IMR-90 (cell line): ENCODE data around the gene OLFML3. TPM values are rescaled to one million over a fixed set of nuclear protein-coding genes. Genes with fewer than 3 reads are reported as not detected.

Experiments
- ATAC-seq: fragments of 200-7000 bp; cut with Tn5 transposase; 2 replicates; pipeline ENCODE4 v1.9.1; 2020; ENCODE audit warnings: low read depth, mild to moderate bottlenecking, moderate library complexity
- BruUV-seq: library from RNA; stranded (reverse); fragments of 400-500 nt; replicated peaks from 2 replicates; lab custom pipeline; 2021; lab: Mats Ljungman, UMichigan
- CTCF ChIA-PET: fragments of 300-600 bp; formaldehyde crosslinking; extraction: SDS; loops from one replicate; lab custom pipeline; 2021; ENCODE audit warnings: antibody characterized with exemption; lab: Yijun Ruan, JAX
- POLR2A ChIA-PET: fragments of 300-600 bp; sonication (Branson Sonifier 250); formaldehyde crosslinking; loops from one replicate; lab custom pipeline; 2022; ENCODE audit warnings: antibody characterized with exemption; ENCODE audit not compliant: unreplicated experiment; lab: Charles Lee
- DNase-seq: peaks from one replicate; pipeline ENCODE4 v3.0.0; 2013
- H2AFZ ChIP-seq: replicated peaks from 2 replicates; pipeline ENCODE3; 2013; ENCODE audit warnings: low read length, mild to moderate bottlenecking; ENCODE audit not compliant: poor library complexity
- H2AK5ac ChIP-seq: 2 replicates; pipeline ENCODE4 v1.6.1; 2013; ENCODE audit warnings: low read depth, low read length, inconsistent platforms
- H2AK9ac ChIP-seq: replicated peaks from 2 replicates; pipeline ENCODE3; 2013; ENCODE audit warnings: mild to moderate bottlenecking, low read depth, low read length, moderate library complexity; ENCODE audit not compliant: poor library complexity
- H2BK120ac ChIP-seq: 2 replicates; pipeline ENCODE4 v1.6.1; 2013; ENCODE audit warnings: low read depth, low read length, inconsistent platforms
- H2BK15ac ChIP-seq: 3 replicates; pipeline ENCODE4 v1.6.1; 2013; ENCODE audit warnings: low read depth, low read length, inconsistent platforms
- H2BK20ac ChIP-seq: 2 replicates; pipeline ENCODE4 v1.6.1; 2013; ENCODE audit warnings: low read depth, mild to moderate bottlenecking, inconsistent platforms, low read length, moderate library complexity
- H2BK5ac ChIP-seq: 2 replicates; pipeline ENCODE4 v1.6.1; 2013; ENCODE audit warnings: mild to moderate bottlenecking, low read depth, low read length, inconsistent platforms; ENCODE audit not compliant: poor library complexity, severe bottlenecking
- H3K14ac ChIP-seq: replicated peaks from 2 replicates; pipeline ENCODE4 v1.6.1; 2013; ENCODE audit warnings: low read depth, low read length, inconsistent platforms
- H3K18ac ChIP-seq: 2 replicates; pipeline ENCODE4 v1.6.1; 2013; ENCODE audit warnings: low read depth, low read length, control low read depth
- H3K23ac ChIP-seq: 2 replicates; pipeline ENCODE4 v1.6.1; 2013; ENCODE audit warnings: low read depth, low read length, inconsistent platforms
- H3K27ac ChIP-seq: 2 replicates; pipeline ENCODE4 v1.5.1; 2013; ENCODE audit warnings: mild to moderate bottlenecking, control low read depth, low read length; ENCODE audit not compliant: insufficient read depth
- H3K27me3 ChIP-seq: 2 replicates; pipeline ENCODE4 v1.6.1; 2013; ENCODE audit warnings: low read length; ENCODE audit not compliant: control insufficient read depth, insufficient read depth
- H3K36me3 ChIP-seq: 2 replicates; pipeline ENCODE4 v1.6.1; 2013; ENCODE audit warnings: low read length, mixed read lengths; ENCODE audit not compliant: control insufficient read depth, insufficient read depth
- H3K4ac ChIP-seq: 2 replicates; pipeline ENCODE4 v1.6.1; 2013; ENCODE audit warnings: low read depth, low read length, inconsistent platforms
- H3K4me1 ChIP-seq: 2 replicates; pipeline ENCODE4 v1.6.1; 2013; ENCODE audit warnings: low read length, mixed read lengths; ENCODE audit not compliant: control insufficient read depth, insufficient read depth
- H3K4me2 ChIP-seq: 2 replicates; pipeline ENCODE4 v1.6.1; 2013; ENCODE audit warnings: low read depth, mild to moderate bottlenecking, control low read depth, low read length, moderate library complexity
- H3K4me3 ChIP-seq: 2 replicates; pipeline ENCODE4 v1.5.1; 2013; ENCODE audit warnings: low read depth, mild to moderate bottlenecking, control low read depth, low read length, moderate library complexity; ENCODE audit not compliant: insufficient read depth
- H3K56ac ChIP-seq: 2 replicates; pipeline ENCODE4 v1.6.1; 2013; ENCODE audit warnings: low read length, inconsistent platforms; ENCODE audit not compliant: insufficient read depth; ENCODE audit errors: extremely low read depth
- H3K79me1 ChIP-seq, 2 experiments: 2 replicates each; pipeline ENCODE4 v1.6.1; 2013; ENCODE audit warnings: low read length in 2 of 2, inconsistent platforms in 1 of 2, low read depth in 1 of 2
- H3K9ac ChIP-seq: 2 replicates; pipeline ENCODE4 v1.6.1; 2013; ENCODE audit warnings: low read depth, low read length, control low read depth
- H3K9me1 ChIP-seq: 2 replicates; pipeline ENCODE4 v1.6.1; 2013; ENCODE audit warnings: low read length, inconsistent platforms; ENCODE audit not compliant: insufficient read depth
- H3K9me3 ChIP-seq: 2 replicates; pipeline ENCODE4 v1.6.1; 2013; ENCODE audit warnings: low read length; ENCODE audit not compliant: control insufficient read depth, insufficient read depth
- H4K20me1 ChIP-seq: 2 replicates; pipeline ENCODE4 v1.6.1; 2013; ENCODE audit warnings: low read length, inconsistent platforms; ENCODE audit not compliant: insufficient read depth
- H4K5ac ChIP-seq: 2 replicates; pipeline ENCODE4 v1.6.1; 2013; ENCODE audit warnings: mild to moderate bottlenecking, low read depth, low read length, control low read depth
- H4K8ac ChIP-seq, 2 experiments: 2 replicates each; pipeline ENCODE4 v1.6.1; 2013; ENCODE audit warnings: low read depth in 2 of 2, low read length in 2 of 2, control low read depth in 1 of 2, inconsistent platforms in 1 of 2
- H4K91ac ChIP-seq: 2 replicates; pipeline ENCODE4 v1.6.1; 2013; ENCODE audit warnings: low read depth, low read length, inconsistent platforms; ENCODE audit not compliant: insufficient read depth
- CEBPB ChIP-seq: IDR thresholded peaks from 2 replicates; pipeline ENCODE4 v1.6.1; 2012; ENCODE audit warnings: low read depth, low read length, improper control_type of control experiment
- FOS ChIP-seq: fragments of 150-350 bp; IDR thresholded peaks from 2 replicates; pipeline ENCODE4 v1.6.1; 2016; ENCODE audit warnings: low read depth, low read length
- RAD21 ChIP-seq: IDR thresholded peaks from 2 replicates; pipeline ENCODE4 v1.6.1; 2012; ENCODE audit warnings: low read length, improper control_type of control experiment
- RCOR1 ChIP-seq: IDR thresholded peaks from 2 replicates; pipeline ENCODE4 v1.6.1; 2012; ENCODE audit warnings: mild to moderate bottlenecking, low read length, improper control_type of control experiment; ENCODE audit not compliant: insufficient replicate concordance
- WGBS, 2 experiments: methylation state at CpG; one replicate each; pipeline versions ENCODE4 v1.1.5 to v1.1.7; 2013; ENCODE audit warnings: missing lambda C conversion rate in 2 of 2; ENCODE audit not compliant: insufficient read length in 1 of 2; ENCODE audit errors: extremely low coverage in 2 of 2; 5-methylcytosine and 5-hydroxymethylcytosine counted together
- dilution Hi-C: fragments of 300-500 bp; cut with HindIII; formaldehyde crosslinking; loops from one replicate; pipeline ENCODE4 v1.14.3; 2018; ENCODE audit warnings: low sequenced_read_pairs; ENCODE audit not compliant: unreplicated experiment
- in situ Hi-C: fragments of 300-500 bp; cut with MboI; formaldehyde crosslinking; loops from 3 replicates; pipeline ENCODE4 v1.14.3; 2019; ENCODE audit warnings: low sequenced_read_pairs, inconsistent platforms, mixed read lengths
- intact Hi-C: fragments of 100-400 bp; cut with micrococcal nuclease; formaldehyde crosslinking; loops from 2 replicates; pipeline ENCODE4 v1.10.0; 2022
- polyA plus RNA-seq, 3 experiments: library from polyadenylated mRNA; depleted of rRNA; stranded (reverse); fragments of >200 nt; gene quantifications; 2 replicates each; pipeline ENCODE4 v1.2.3, GENCODE V29; 2012; ENCODE audit warnings: low replicate concordance in 1 of 3
- total RNA-seq: library from RNA; depleted of rRNA; stranded (reverse); fragments of >200 nt; gene quantifications from 2 replicates; pipeline ENCODE4 v1.2.3, GENCODE V29; 2012

Gene OLFML3
- total and polyA plus RNA-seq, 2 of the 4 experiments (the other 2 are of a cell fraction), result 40.9 to 71.3 TPM

GRCh38 chr1:113931451-113931851 is 47.8 kb upstream of the OLFML3 start:
- POLR2A ChIA-PET, result no interaction called here
- dilution Hi-C loops, result no loop called here
- WGBS, 2 experiments, result no CpG with 5 or more reads among the region's 3 CpGs
- intact Hi-C loops, result loop anchor here (2.0 to 10.0 kb wide), 2 partner anchors 43 to 787 kb away; no protein-coding TSS in a partner anchor
- H3K9me1 ChIP-seq, result peaks cover 5% of the 10 kb centered on the region; the same call in 1 of the 2 replicates
- in situ Hi-C loops, result no loop called here
- DNase-seq, result peak; percentile 83
- H3K4me2 ChIP-seq, result peak overlapping the region; percentile 98
- no peak overlapping the region for H4K91ac ChIP-seq
- no peak overlapping the region for H4K5ac ChIP-seq
- H3K9me3 ChIP-seq, result no peaks in the 10 kb centered on the region
- 0 out of 2 replicates have a peak overlapping the region, but pooled peaks have one; percentile 20 for H3K23ac ChIP-seq
- peak; percentile 2; the same call in 1 of the 2 replicates for ATAC-seq
- peak overlapping the region; percentile 13; the same call in 1 of the 2 replicates for H3K4me3 ChIP-seq
- no peak overlapping the region for H4K8ac ChIP-seq
- no peak overlapping the region for H2BK20ac ChIP-seq
- peaks cover 54% of the 10 kb centered on the region for H4K20me1 ChIP-seq
- H3K79me1 ChIP-seq, result peaks cover 0 to 52% of the 10 kb centered on the region in 2 experiments; a peak in 2 of 4 replicates
- H3K14ac ChIP-seq, result no peak overlapping the region
- H2BK15ac ChIP-seq, result no peak overlapping the region
- no peaks in the 10 kb centered on the region for H3K36me3 ChIP-seq
- no peak overlapping the region for H2AK9ac ChIP-seq
- H3K27me3 ChIP-seq, result no peaks in the 10 kb centered on the region
- H3K27ac ChIP-seq, result peak overlapping the region; percentile 37; the same call in 1 of the 2 replicates
- no peak overlapping the region for H2BK120ac ChIP-seq
- CTCF ChIA-PET, result interaction anchor here (0.7 to 2.2 kb wide), 2 partner anchors 96 to 940 kb away, joined by 3 to 6 read pairs; no protein-coding TSS in a partner anchor
- no peak overlapping the region for H2AK5ac ChIP-seq
- no peak overlapping the region for H3K18ac ChIP-seq
- no peak overlapping the region for H3K56ac ChIP-seq
- H3K9ac ChIP-seq, result no peak overlapping the region
- no peak overlapping the region for H3K4ac ChIP-seq
- H3K4me1 ChIP-seq, result no peaks in the 10 kb centered on the region
- no TSS peak for BruUV-seq
- TF ChIP-seq RCOR1 (no peak), CEBPB (peak; percentile 43; the same call in 1 of the 2 replicates), RAD21 (no peak), FOS (peak; percentile 38; the same call in 1 of the 2 replicates)
- peak overlapping the region; percentile 32 for H2BK5ac ChIP-seq
- no peak overlapping the region for H2AFZ ChIP-seq
